Muscle layer of duodenum (tissue), 2 donors: ENCODE data around the gene NOS2.

Experiments used
- H3K27ac ChIP-seq: one replicate; pipeline ENCODE4 v1.7.0; 2013; ENCODE audit warnings: mild to moderate bottlenecking, low read length
- H3K27me3 ChIP-seq: one replicate; pipeline ENCODE4 v1.7.0; 2013; ENCODE audit warnings: low read depth, mild to moderate bottlenecking, control low read depth, low read length
- H3K36me3 ChIP-seq, 2 donors: one replicate each; pipeline ENCODE4 v1.7.0; 2013; ENCODE audit warnings: low read length in 2 of 2, control low read depth in 1 of 2, mild to moderate bottlenecking in 1 of 2; ENCODE audit not compliant: insufficient read depth in 2 of 2, control insufficient read depth in 1 of 2
- H3K4me1 ChIP-seq, 2 donors: one replicate each; pipeline ENCODE4 v1.7.0; 2013; ENCODE audit warnings: low read length in 2 of 2, mild to moderate bottlenecking in 2 of 2, control low read depth in 1 of 2, moderate library complexity in 1 of 2; ENCODE audit not compliant: insufficient read depth in 2 of 2, control insufficient read depth in 1 of 2
- H3K4me3 ChIP-seq, 2 donors: one replicate each; pipeline ENCODE4 v1.7.0; 2013; ENCODE audit warnings: low read length in 2 of 2, low read depth in 1 of 2, mild to moderate bottlenecking in 1 of 2
- H3K9me3 ChIP-seq, 2 donors: one replicate each; pipeline ENCODE4 v1.7.0; 2013; ENCODE audit warnings: low read length in 2 of 2, control low read depth in 1 of 2, mild to moderate bottlenecking in 1 of 2; ENCODE audit not compliant: control insufficient read depth in 1 of 2
- donor health status: healthy.

Gene NOS2

GRCh38 chr17:27780828-27781404, 19.4 kb downstream of the NOS2 start:
- Histone ChIP-seq H3K27ac (no peak overlapping the region), H3K27me3 (no peaks in the 10 kb centered on the region), H3K36me3 (peaks cover 0 to 8% of the 10 kb centered on the region in 2 donors), H3K4me1 (no peaks in the 10 kb centered on the region), H3K9me3 (no peaks in the 10 kb centered on the region), H3K4me3 (no peak overlapping the region)

GRCh38 chr17:27780092-27780827, 20.1 kb downstream of the NOS2 start:
- no peaks in the 10 kb centered on the region for H3K9me3 ChIP-seq
- H3K4me3 ChIP-seq, result no peak overlapping the region
- no peaks in the 10 kb centered on the region for H3K4me1 ChIP-seq
- peaks cover 0 to 8% of the 10 kb centered on the region in 2 donors for H3K36me3 ChIP-seq
- no peak overlapping the region for H3K27ac ChIP-seq
- H3K27me3 ChIP-seq, result no peaks in the 10 kb centered on the region

- no peak overlapping the region for H3K27ac ChIP-seq
- no peaks in the 10 kb centered on the region for H3K27me3 ChIP-seq
- H3K36me3 ChIP-seq, result peaks cover 0 to 15% of the 10 kb centered on the region in 2 donors
- H3K9me3 ChIP-seq, result no peaks in the 10 kb centered on the region
- H3K4me1 ChIP-seq, result no peaks in the 10 kb centered on the region
- no peak overlapping the region for H3K4me3 ChIP-seq
Measured at GRCh38 chr17:27778183-27778582, 22.1 kb downstream of the NOS2 start.

- H3K27me3 ChIP-seq, result no peaks in the 10 kb centered on the region
- no peak overlapping the region for H3K4me3 ChIP-seq
- no peaks in the 10 kb centered on the region for H3K4me1 ChIP-seq
- no peak overlapping the region for H3K27ac ChIP-seq
- H3K36me3 ChIP-seq, result peaks cover 0 to 12% of the 10 kb centered on the region in 2 donors
- no peaks in the 10 kb centered on the region for H3K9me3 ChIP-seq
Measured at GRCh38 chr17:27776882-27777624, 23.3 kb downstream of the NOS2 start.

GRCh38 chr17:27771586-27771985, 28.7 kb downstream of the NOS2 start:
- H3K27ac ChIP-seq, result no peak overlapping the region
- H3K9me3 ChIP-seq, result no peaks in the 10 kb centered on the region
- H3K4me3 ChIP-seq, result no peak overlapping the region
- peaks cover 0 to 13% of the 10 kb centered on the region in 2 donors for H3K36me3 ChIP-seq
- no peaks in the 10 kb centered on the region for H3K4me1 ChIP-seq
- H3K27me3 ChIP-seq, result no peaks in the 10 kb centered on the region

GRCh38 chr17:27770877-27771276, 29.5 kb downstream of the NOS2 start:
- Histone ChIP-seq H3K4me3 (no peak overlapping the region), H3K9me3 (no peaks in the 10 kb centered on the region), H3K4me1 (no peaks in the 10 kb centered on the region), H3K27me3 (no peaks in the 10 kb centered on the region), H3K36me3 (peaks cover 0 to 13% of the 10 kb centered on the region in 2 donors), H3K27ac (no peak overlapping the region)

GRCh38 chr17:27768858-27769410, 31.4 kb downstream of the NOS2 start:
- H3K9me3 ChIP-seq, result no peaks in the 10 kb centered on the region
- no peak overlapping the region for H3K27ac ChIP-seq
- no peaks in the 10 kb centered on the region for H3K27me3 ChIP-seq
- H3K36me3 ChIP-seq, result peaks cover 0 to 10% of the 10 kb centered on the region in 2 donors
- H3K4me1 ChIP-seq, result no peaks in the 10 kb centered on the region
- H3K4me3 ChIP-seq, result no peak overlapping the region

- no peaks in the 10 kb centered on the region for H3K4me1 ChIP-seq
- H3K9me3 ChIP-seq, result no peaks in the 10 kb centered on the region
- H3K4me3 ChIP-seq, result no peak overlapping the region
- no peaks in the 10 kb centered on the region for H3K27me3 ChIP-seq
- no peak overlapping the region for H3K27ac ChIP-seq
- peaks cover 0 to 3% of the 10 kb centered on the region in 2 donors for H3K36me3 ChIP-seq
Measured at GRCh38 chr17:27766438-27766837, 33.9 kb downstream of the NOS2 start.

GRCh38 chr17:27765353-27765752, 35.0 kb downstream of the NOS2 start:
- H3K4me1 ChIP-seq, result no peaks in the 10 kb centered on the region
- H3K4me3 ChIP-seq, result no peak overlapping the region
- no peaks in the 10 kb centered on the region for H3K9me3 ChIP-seq
- H3K36me3 ChIP-seq, result peaks cover 0 to 3% of the 10 kb centered on the region in 2 donors
- no peaks in the 10 kb centered on the region for H3K27me3 ChIP-seq
- H3K27ac ChIP-seq, result no peak overlapping the region

- no peak overlapping the region for H3K27ac ChIP-seq
- no peaks in the 10 kb centered on the region for H3K9me3 ChIP-seq
- H3K36me3 ChIP-seq, result peaks cover 0 to 3% of the 10 kb centered on the region in 2 donors
- H3K27me3 ChIP-seq, result no peaks in the 10 kb centered on the region
- no peak overlapping the region for H3K4me3 ChIP-seq
- H3K4me1 ChIP-seq, result no peaks in the 10 kb centered on the region
Measured at GRCh38 chr17:27764589-27764988, 35.7 kb downstream of the NOS2 start.
